Gastrocnemius medialis (tissue), 4 donors: ENCODE results near the gene FAM83F. TPM values are rescaled to one million over a fixed set of nuclear protein-coding genes. Genes with fewer than 3 reads are reported as not detected.
A peak's percentile ranks its signal among the peaks of the same experiment; 100 is the strongest.

Experiments used
- ATAC-seq, 2 donors: fragments of 150-250 bp; one replicate each; pipeline ENCODE4 v1.9.1; 2016
- DNase-seq, 2 donors: peaks; one replicate each; pipeline ENCODE4 v3.0.0-alpha.2; 2019
- H3K27ac ChIP-seq, 4 donors: fragments of 200-600 bp; sonication (generic); 1 replicate in 1 of 4; 2 replicates in 3 of 4; pipeline ENCODE4 v1.5.1; 2016 to 2018; ENCODE audit warnings: mild to moderate bottlenecking in 2 of 4, moderate library complexity in 1 of 4
- H3K27me3 ChIP-seq, 3 donors: fragments of 200-600 bp; sonication (generic) in 2 of 3; 1 replicate in 1 of 3; 2 replicates in 2 of 3; pipeline versions ENCODE4 v1.5.1 to v1.6.0; 2016 to 2019; ENCODE audit warnings: mild to moderate bottlenecking in 1 of 3, moderate library complexity in 1 of 3
- H3K36me3 ChIP-seq, 2 donors: fragments of 200-600 bp; sonication (generic) in 1 of 2; one replicate each; pipeline ENCODE4 v1.5.1; 2017 to 2018
- H3K4me1 ChIP-seq, 2 donors: fragments of 200-600 bp; sonication (generic) in 1 of 2; one replicate each; pipeline ENCODE4 v1.5.1; 2016 to 2017; ENCODE audit warnings: mild to moderate bottlenecking in 2 of 2
- H3K4me3 ChIP-seq, 4 donors: fragments of 200-600 bp; sonication (generic) in 3 of 4; 1 replicate in 1 of 4; 2 replicates in 3 of 4; pipeline ENCODE4 v1.5.1; 2016 to 2019; ENCODE audit warnings: mild to moderate bottlenecking in 2 of 4
- H3K9me3 ChIP-seq, 3 donors: fragments of 200-600 bp; sonication (generic) in 2 of 3; 1 replicate in 1 of 3; 2 replicates in 2 of 3; pipeline ENCODE4 v1.5.1; 2016 to 2019
- CTCF ChIP-seq, 5 experiments: fragments of 450-650 bp in 3 of 5; fragments of 200-600 bp in 2 of 5; sonication (generic) in 2 of 5; IDR thresholded peaks in 4 of 5; conservative IDR thresholded peaks in 1 of 5; 1 replicate in 4 of 5; 2 replicates in 1 of 5; pipeline ENCODE4 v1.5.1; 2016 to 2019; ENCODE audit warnings: antibody characterized with exemption in 5 of 5, mild to moderate bottlenecking in 3 of 5, moderate library complexity in 3 of 5
- POLR2A ChIP-seq, 2 donors: fragments of 450-650 bp; IDR thresholded peaks; one replicate each; pipeline ENCODE4 v1.6.1; 2017; ENCODE audit warnings: antibody characterized with exemption in 2 of 2, mild to moderate bottlenecking in 2 of 2, moderate library complexity in 2 of 2
- in situ Hi-C, 4 donors: fragments of 200-750 bp; cut with MboI; loops; one replicate each; pipeline versions ENCODE4 v1.15.0 to v1.8.0; 2017; ENCODE audit warnings: low sequenced_read_pairs in 4 of 4
- intact Hi-C: fragments of 100-400 bp; cut with DNase I; formaldehyde crosslinking; loops from one replicate; pipeline ENCODE4 v1.15.1; 2023; ENCODE audit warnings: low total_unique reads
- total RNA-seq, 4 donors: library from RNA; depleted of rRNA; stranded (reverse); fragments of >200 nt; gene quantifications; one replicate each; pipeline versions ENCODE4 v1.1.0 to v1.2.3, GENCODE V29; 2016

FAM83F gene
- total RNA-seq, 4 donors from 2014 or later = 0.02 to 0.15 (median 0.07) TPM; not detected in 1

DNA sequence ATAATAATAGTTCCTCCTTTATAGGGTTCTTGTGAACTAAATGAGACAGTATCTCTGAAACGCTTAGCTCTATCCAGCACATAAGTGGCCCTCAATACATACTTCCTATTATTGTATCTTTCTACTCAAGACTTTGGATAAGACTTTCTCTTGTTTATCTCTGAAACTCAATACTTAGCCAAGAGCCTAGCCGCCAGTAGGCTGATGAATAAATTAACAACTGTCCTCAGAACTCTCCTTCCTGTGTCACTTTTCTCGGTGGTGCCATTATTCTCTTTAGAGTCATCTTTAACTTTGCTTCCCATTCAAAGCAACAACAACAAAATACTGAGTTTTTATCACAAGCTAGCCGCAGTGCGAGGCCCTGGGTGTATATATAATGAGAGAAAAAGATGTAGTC lies 86.9 kb downstream of the FAM83F start:
- in situ Hi-C loops (no loop called here), intact Hi-C loops (no loop called here)
- no peaks in the 10 kb centered on the region for H3K27me3 ChIP-seq
- no peak for ATAC-seq
- no peak overlapping the region for H3K4me3 ChIP-seq
- TF ChIP-seq POLR2A (IDR thresholded peaks at IDR 0.05) = no peak
- no peak for TF ChIP-seq CTCF (IDR thresholded peaks at IDR 0.05 in 4 of 5, conservative IDR thresholded peaks at IDR 0.05 in 1 of 5)
- H3K36me3 ChIP-seq = no peaks in the 10 kb centered on the region
- H3K9me3 ChIP-seq = no peaks in the 10 kb centered on the region
- no peak for DNase-seq
- H3K27ac ChIP-seq = peak overlapping the region in 2 of 4 donors; percentile 8 to 57
- H3K4me1 ChIP-seq = peaks cover 47 to 53% of the 10 kb centered on the region in 2 donors

- DNase-seq (no peak), ATAC-seq (peak in 1 of 2 donors; percentile 61)
- H3K36me3 ChIP-seq = no peaks in the 10 kb centered on the region
- peaks cover 48 to 53% of the 10 kb centered on the region in 2 donors for H3K4me1 ChIP-seq
- TF ChIP-seq POLR2A (IDR thresholded peaks at IDR 0.05) = no peak
- no peak for TF ChIP-seq CTCF (IDR thresholded peaks at IDR 0.05 in 4 of 5, conservative IDR thresholded peaks at IDR 0.05 in 1 of 5)
- intact Hi-C loops = no loop called here
- H3K9me3 ChIP-seq = no peaks in the 10 kb centered on the region
- no peaks in the 10 kb centered on the region for H3K27me3 ChIP-seq
- H3K27ac ChIP-seq = peak overlapping the region in 2 of 4 donors; percentile 8 to 57
- in situ Hi-C loops = no loop called here
- H3K4me3 ChIP-seq = no peak overlapping the region
Measured at GRCh38 chr22:40082184-40082583, 87.4 kb downstream of the FAM83F start.

DNA sequence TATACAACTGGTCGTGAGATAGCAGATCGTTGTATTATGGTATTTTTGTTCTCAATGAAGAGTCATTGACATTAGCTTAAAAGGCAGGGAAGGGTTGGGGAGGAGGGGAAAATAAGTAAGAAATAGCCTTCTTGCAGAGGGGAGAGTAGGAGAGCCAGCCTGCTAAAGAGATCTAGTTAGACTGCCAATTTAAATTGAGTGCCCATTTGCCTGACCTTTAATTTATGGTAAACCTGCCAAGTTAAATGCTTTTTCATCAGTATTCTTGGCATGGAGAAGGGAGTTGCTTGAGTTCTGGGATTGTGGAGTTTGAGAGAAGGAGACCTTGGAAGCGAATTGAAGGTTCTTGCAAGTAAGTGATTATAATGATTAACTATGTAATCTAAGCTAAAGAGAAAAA lies 89.0 kb downstream of the FAM83F start:
- no peaks in the 10 kb centered on the region for H3K9me3 ChIP-seq
- no peak overlapping the region for H3K4me3 ChIP-seq
- H3K27ac ChIP-seq = peak overlapping the region in 2 of 4 donors; percentile 57 to 60
- DNase-seq = no peak
- ATAC-seq = no peak
- no peaks in the 10 kb centered on the region for H3K36me3 ChIP-seq
- intact Hi-C loops = no loop called here
- no peak for TF ChIP-seq POLR2A (IDR thresholded peaks at IDR 0.05)
- no peak for TF ChIP-seq CTCF (IDR thresholded peaks at IDR 0.05 in 4 of 5, conservative IDR thresholded peaks at IDR 0.05 in 1 of 5)
- H3K4me1 ChIP-seq = peaks cover 45 to 54% of the 10 kb centered on the region in 2 donors
- in situ Hi-C loops = no loop called here
- H3K27me3 ChIP-seq = no peaks in the 10 kb centered on the region

GRCh38 chr22:40084246-40084645 lies 89.5 kb downstream of the FAM83F start:
- Histone ChIP-seq H3K4me1 (peaks cover 45 to 54% of the 10 kb centered on the region in 2 donors), H3K9me3 (no peaks in the 10 kb centered on the region), H3K27me3 (no peaks in the 10 kb centered on the region), H3K27ac (peak overlapping the region in 2 of 4 donors; percentile 57 to 60), H3K4me3 (no peak overlapping the region), H3K36me3 (no peaks in the 10 kb centered on the region)
- DNase-seq (no peak), ATAC-seq (peak in 1 of 2 donors; percentile 15)
- in situ Hi-C loops = no loop called here
- intact Hi-C loops = no loop called here
- no peak for TF ChIP-seq POLR2A (IDR thresholded peaks at IDR 0.05)

- Histone ChIP-seq H3K27me3 (no peaks in the 10 kb centered on the region), H3K4me3 (no peak overlapping the region), H3K4me1 (peaks cover 25 to 26% of the 10 kb centered on the region in 2 donors), H3K9me3 (no peaks in the 10 kb centered on the region), H3K36me3 (no peaks in the 10 kb centered on the region), H3K27ac (no peak overlapping the region)
- intact Hi-C loops = no loop called here
- ATAC-seq = no peak
- in situ Hi-C loops = no loop called here
- DNase-seq = no peak
- TF ChIP-seq POLR2A (IDR thresholded peaks at IDR 0.05) (no peak), CTCF (IDR thresholded peaks at IDR 0.05 in 4 of 5, conservative IDR thresholded peaks at IDR 0.05 in 1 of 5) (no peak)
Measured at GRCh38 chr22:40088818-40089217, 94.1 kb downstream of the FAM83F start.

Other genes starting within 250 kb of the FAM83F start
- not detected for gene ENTHD1, start 101.2 kb upstream of the FAM83F start, total RNA-seq
- under 1 TPM in 2 of 4 donors, not detected in 2; 0.07 to 0.97 TPM for gene GRAP2, start 93.9 kb upstream of the FAM83F start, total RNA-seq
- not detected for gene TMA7B, start 34.6 kb upstream of the FAM83F start, total RNA-seq
- gene TNRC6B, start 183.0 kb downstream of the FAM83F start, total RNA-seq = 10 to 100 TPM; 31.9 to 76.7 (median 57.0) TPM